HG03025 (cell line): ENCODE data around the gene FOXL1.
"Not testable (repeated sequence)": the region's sequence is repeated elsewhere in the genome, so short reads cannot be mapped to it uniquely, and the experiment has no call there.

Source experiments
- ATAC-seq: cut with Tn5 transposase; IDR thresholded peaks from one replicate; pipeline ENCODE4 v1.9.1; 2021; ENCODE audit warnings: mild to moderate bottlenecking, moderate library complexity; ENCODE audit not compliant: unreplicated experiment, low FRiP score

FOXL1 gene

GRCh38 chr16:86579268-86580062 lies 1.1 kb downstream of the FOXL1 start:
- ATAC-seq = no peak

- no peak for ATAC-seq
Observed at GRCh38 chr16:86580063-86580790, 1.9 kb downstream of the FOXL1 start.

- ATAC-seq = no peak
Observed at GRCh38 chr16:86580791-86581170, 2.4 kb downstream of the FOXL1 start.

GRCh38 chr16:86581458-86581857 lies 3.1 kb downstream of the FOXL1 start:
- ATAC-seq = no peak

GRCh38 chr16:86584071-86584685 lies 5.8 kb downstream of the FOXL1 start:
- no peak for ATAC-seq

DNA sequence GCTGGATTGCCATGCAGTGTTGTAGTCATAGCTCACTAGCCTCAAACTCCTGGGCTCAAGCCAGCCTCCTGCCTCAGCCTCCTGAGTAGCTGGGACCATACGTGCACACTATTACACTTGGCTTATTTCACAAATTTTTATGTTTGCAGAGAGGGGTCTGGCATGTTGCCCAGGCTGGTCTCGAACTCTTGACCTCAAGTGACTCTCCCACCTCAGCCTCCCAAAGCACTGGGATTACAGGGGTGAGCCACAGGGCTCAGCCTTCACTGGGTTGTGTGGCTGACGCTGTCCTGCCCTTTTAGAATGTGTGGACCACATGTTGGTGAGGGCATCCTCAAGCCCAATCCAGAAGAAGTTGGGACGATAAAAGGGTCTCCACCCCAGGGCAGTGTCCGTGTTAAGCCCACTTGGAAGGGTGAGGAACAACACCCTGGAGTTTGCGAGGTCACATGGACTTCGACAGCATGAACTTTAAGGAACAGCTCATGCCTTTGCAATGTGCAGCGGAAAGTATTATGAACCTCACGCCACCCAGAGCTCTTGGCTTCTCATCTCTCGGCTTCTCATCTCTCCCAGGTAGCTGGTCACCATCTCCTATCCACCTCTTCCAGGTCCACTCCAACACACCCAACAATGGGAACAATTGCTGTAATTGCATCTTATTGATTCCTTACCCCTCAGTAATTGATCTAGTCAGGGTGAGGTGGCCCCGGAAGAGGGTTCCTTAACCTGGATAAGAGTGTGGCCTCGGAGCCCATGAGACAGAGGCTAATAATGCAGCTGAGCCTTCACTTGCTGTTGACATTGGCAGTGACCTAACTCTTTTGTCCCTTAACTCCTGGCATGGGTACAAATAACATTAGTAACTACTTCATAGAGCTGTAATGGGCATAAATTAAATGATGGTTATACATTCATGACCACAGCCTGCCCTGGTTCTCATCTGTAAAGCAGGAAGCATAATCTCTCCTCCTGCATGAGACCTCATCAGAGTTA lies 6.7 kb downstream of the FOXL1 start:
- ATAC-seq = no peak

DNA sequence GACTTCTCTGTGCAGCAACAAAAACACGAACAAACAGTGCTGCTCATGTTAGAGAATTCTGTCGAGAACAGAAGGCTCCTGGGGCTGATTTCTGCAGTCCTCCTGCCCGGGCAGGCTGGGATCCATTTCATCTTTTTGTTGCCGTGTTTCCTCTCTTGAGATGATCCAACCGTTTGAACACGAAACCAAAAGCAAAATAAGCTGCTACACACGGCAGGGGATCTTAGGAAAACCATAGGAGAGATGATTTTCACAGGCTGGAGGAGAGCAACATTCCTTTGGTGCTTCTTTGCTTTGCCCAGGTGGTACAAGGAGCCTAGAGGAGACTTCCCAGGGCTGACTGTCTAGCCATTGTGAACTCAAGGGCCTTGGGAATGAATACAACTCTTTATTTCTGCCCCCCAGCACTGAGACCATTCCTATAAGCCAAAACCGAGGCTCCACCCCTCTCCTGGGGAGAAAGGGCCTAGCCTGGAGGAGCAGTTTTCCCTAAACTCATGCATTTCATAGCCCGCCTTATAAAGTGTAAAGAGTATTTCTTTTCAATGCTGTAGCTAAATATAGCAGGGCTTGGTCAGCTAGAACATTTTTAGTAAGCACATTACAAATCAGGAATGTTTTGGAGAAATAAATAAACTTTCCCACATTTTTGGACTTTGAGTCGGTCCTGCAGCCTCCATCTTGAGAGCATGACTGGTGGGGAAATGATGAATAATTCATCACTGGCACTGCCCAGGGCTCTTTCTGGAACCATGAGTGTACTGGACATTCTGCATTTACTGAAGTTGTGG lies 7.7 kb downstream of the FOXL1 start:
- ATAC-seq = no peak

DNA sequence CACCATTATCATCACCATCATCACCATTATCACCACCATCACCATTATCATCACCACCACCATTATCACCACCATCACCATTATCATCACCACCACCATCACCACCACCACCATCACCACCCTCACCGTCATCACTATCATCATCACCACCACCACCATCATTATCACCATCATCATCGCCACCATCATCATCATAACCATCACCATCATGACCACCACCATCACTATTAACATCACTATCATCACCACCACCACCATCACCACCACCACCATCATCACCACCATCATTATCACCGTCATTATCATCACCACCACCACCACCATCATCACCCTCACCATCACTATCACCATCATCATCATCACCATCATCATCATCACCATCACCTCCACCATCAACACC lies 9.1 kb downstream of the FOXL1 start:
- ATAC-seq = no peak

DNA sequence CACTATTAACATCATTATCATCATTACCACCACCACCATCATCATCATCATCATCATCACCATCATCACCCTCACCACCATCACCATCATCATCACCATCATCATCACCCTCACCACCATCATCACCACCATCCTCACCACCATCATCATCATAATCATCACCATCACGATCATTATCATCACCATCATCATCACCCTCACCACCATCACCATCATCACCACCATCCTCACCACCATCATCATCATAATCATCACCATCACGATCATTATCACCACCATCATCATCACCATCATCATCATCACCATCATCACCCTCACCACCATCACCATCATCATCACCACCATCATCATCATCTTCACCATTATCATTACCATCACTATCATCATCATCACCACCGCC lies 9.6 kb downstream of the FOXL1 start:
- not testable (repeated sequence) for ATAC-seq

DNA sequence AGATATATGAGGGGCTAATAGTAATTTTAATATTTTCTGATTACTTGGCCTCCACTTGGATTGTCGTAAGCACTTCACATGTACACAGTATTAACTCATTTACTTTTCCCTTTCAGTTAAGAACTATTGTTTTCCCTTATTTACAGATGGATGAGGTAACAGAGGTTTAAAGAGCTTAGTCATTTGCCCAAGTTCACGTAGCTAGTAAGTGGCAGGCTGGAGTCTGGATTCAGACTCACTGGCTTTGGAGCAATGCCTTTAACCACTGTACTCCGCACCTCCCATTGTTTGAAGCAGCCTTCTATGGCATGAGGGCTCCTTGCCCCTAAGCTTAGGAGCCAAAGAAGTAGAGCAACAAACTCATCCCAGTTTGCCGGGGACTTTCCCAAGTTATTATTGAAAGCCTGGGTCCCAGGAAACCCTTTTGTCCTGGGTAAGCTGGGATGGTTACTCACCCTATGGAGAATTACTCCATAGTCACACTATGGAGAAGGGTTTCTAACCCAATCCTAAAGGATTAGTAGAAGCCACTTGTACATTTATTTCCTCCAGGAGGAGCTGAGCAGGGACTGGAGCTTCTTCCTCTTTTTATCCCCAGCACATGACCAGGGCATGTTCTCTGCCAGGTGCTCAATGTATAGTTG lies 12.3 kb downstream of the FOXL1 start:
- no peak for ATAC-seq

GRCh38 chr16:86591270-86591669 lies 12.9 kb downstream of the FOXL1 start:
- ATAC-seq = no peak

DNA sequence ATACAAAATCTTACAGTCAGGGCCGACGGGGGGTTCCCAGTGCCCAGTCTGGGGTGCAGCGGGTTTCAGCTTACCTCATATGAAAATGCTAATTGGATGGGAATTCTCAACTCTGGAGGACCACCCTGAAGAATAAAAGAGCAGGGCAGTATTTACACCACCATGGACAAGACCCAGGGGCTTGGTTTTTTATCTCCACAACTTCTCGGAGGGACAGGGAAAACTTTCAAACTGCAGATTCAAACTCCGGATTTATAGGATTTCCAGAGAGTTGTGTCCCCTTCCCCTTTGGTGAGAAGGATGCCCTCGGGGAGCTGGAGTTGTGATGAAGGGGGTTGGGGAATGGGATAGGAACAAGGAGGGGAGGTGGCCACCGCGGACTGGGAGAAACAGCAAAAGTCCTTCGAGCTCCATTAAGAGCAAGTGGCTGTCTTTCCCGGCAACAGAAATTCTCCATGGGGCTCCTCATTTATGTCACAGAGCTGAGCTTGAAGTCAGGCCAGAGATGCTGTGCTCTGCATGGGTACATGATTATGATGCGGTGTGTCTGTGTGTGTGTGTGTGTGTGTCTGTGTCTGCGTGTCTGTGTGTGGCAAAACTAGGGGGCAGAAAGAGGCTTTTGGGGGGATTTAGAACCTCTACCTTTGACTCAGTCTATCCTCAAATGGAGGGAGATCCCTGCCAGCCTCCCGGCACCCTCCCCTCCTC lies 15.7 kb downstream of the FOXL1 start:
- ATAC-seq = no peak

DNA sequence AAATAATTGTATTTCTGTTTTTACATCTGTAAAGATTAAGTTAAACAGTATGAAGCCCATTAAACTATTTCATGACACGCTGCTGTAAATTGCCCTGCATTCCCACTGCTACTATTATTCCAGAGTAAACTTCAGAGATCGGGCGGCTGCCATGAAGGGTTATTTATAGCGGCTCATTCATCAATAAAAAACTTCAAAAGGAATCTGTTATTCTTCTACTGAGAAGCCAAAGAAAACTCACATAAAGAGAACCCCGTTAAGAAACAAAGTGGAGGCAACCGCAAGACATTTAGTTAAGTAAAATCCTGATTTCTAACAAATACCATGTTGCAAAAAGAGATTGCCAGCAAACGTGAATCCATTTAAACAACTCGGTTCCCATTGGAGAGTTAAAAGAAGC lies 16.4 kb downstream of the FOXL1 start:
- ATAC-seq = no peak

DNA sequence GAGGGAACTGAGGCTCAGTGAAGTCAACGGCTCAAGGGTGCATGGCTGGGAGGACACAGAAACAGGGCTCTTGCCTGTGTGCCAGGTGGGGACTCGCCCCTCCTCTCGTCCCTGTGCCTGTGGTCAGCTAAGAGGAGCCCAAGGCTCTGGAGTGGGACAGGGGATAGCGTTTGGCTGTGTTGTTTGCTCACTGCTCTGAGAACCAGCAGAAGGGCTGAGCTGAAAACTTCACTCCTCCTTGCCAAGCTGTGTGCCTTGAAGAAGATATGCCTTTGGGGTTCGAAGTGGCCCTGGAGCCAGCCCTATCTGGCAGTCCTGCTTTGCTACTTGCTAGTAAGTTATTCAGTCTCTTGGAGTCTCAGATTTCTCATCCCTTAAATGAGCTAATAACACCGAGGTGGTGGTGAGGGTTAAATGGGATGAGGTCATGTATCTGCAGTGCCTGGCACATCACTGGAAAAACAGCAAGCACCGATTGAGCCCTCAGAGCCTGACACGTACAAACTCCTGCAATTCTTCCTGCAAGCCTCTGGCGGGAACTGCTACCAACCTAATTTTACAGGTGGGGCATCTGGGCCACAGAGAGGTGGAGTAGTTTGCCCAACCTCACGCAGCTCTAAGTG lies 17.7 kb downstream of the FOXL1 start:
- no peak for ATAC-seq

GRCh38 chr16:86597126-86597879 lies 19.0 kb downstream of the FOXL1 start:
- no peak for ATAC-seq

GRCh38 chr16:86597880-86598606 lies 19.7 kb downstream of the FOXL1 start:
- ATAC-seq = no peak
